GM13977 (cell line): ENCODE measurements around the gene MCCC1.

Experiments
- DNase-seq: peaks from one replicate; pipeline ENCODE4 v3.0.0; 2012; ENCODE audit warnings: low spot score
- CTCF ChIP-seq: IDR thresholded peaks from 2 replicates; pipeline ENCODE4 v1.5.1; 2012; ENCODE audit warnings: mild to moderate bottlenecking, control low read depth; ENCODE audit not compliant: insufficient read depth; ENCODE audit errors: extremely low read depth, missing control alignments
- in situ Hi-C: fragments of 300-500 bp; cut with MboI; formaldehyde crosslinking; loops from one replicate; pipeline ENCODE4 v1.12.0; 2022; ENCODE audit warnings: low sequenced_read_pairs, low pct_unique_long_range_greater_than_20kb, mixed read lengths, inconsistent platforms; ENCODE audit not compliant: unreplicated experiment

The MCCC1 gene

GRCh38 chr3:183131186-183131725 is 32.0 kb upstream of the MCCC1 start:
- DNase-seq = no peak
- no peak for TF ChIP-seq CTCF
- in situ Hi-C loops = no loop called here

- TF ChIP-seq CTCF = no peak
- in situ Hi-C loops = loop anchor here (10.0 kb wide), 1 partner anchor 256 kb away; no protein-coding TSS in a partner anchor
- no peak for DNase-seq
These were observed 29.9 kb upstream of the MCCC1 start for GRCh38 chr3:183129243-183129642.

GRCh38 chr3:183128709-183129108 is 29.4 kb upstream of the MCCC1 start:
- no peak for TF ChIP-seq CTCF
- DNase-seq = no peak
- in situ Hi-C loops = loop anchor here (10.0 kb wide), 1 partner anchor 256 kb away; no protein-coding TSS in a partner anchor

GRCh38 chr3:183123891-183124290 is 24.6 kb upstream of the MCCC1 start:
- no peak for DNase-seq
- no peak for TF ChIP-seq CTCF
- in situ Hi-C loops = loop anchor here (10.0 kb wide), 1 partner anchor 261 kb away; no protein-coding TSS in a partner anchor

GRCh38 chr3:183122257-183122932 is 23.1 kb upstream of the MCCC1 start:
- in situ Hi-C loops = loop anchor here (10.0 kb wide), 1 partner anchor 262 kb away; no protein-coding TSS in a partner anchor
- DNase-seq = peak; percentile 62
- peak; percentile 76 for TF ChIP-seq CTCF

- no peak for DNase-seq
- in situ Hi-C loops = loop anchor here (10.0 kb wide), 1 partner anchor 264 kb away; no protein-coding TSS in a partner anchor
- no peak for TF ChIP-seq CTCF
These were observed 21.4 kb upstream of the MCCC1 start for GRCh38 chr3:183120538-183121215.
